Measurements from ENCODE around the gene GPATCH2L.

Gene GPATCH2L

GRCh38 chr14:76257842-76258397 is 106.2 kb downstream of the GPATCH2L start:
- TF ChIP-seq CTCF (IDR thresholded peaks at IDR 0.05; ENCODE audit: borderline replicate concordance, control extremely low read depth, extremely low read depth, insufficient read depth, missing control alignments): no peak
- in situ Hi-C loops (cut with MboI; ENCODE audit: low sequenced_read_pairs, unreplicated experiment): no loop called here
- no peak for DNase-seq (ENCODE audit: low spot score)

- DNase-seq (ENCODE audit: low spot score): no peak
- in situ Hi-C loops (cut with MboI; ENCODE audit: low sequenced_read_pairs, unreplicated experiment): no loop called here
- no peak for TF ChIP-seq CTCF (IDR thresholded peaks at IDR 0.05; ENCODE audit: borderline replicate concordance, control extremely low read depth, extremely low read depth, insufficient read depth, missing control alignments)
Measured at GRCh38 chr14:76259029-76259735, 107.5 kb downstream of the GPATCH2L start.

- in situ Hi-C loops (cut with MboI; ENCODE audit: low sequenced_read_pairs, unreplicated experiment): no loop called here
Measured at GRCh38 chr14:76260749-76261148, 109.0 kb downstream of the GPATCH2L start.

GRCh38 chr14:76261371-76261811 is 109.7 kb downstream of the GPATCH2L start:
- DNase-seq (ENCODE audit: low spot score): no peak
- in situ Hi-C loops (cut with MboI; ENCODE audit: low sequenced_read_pairs, unreplicated experiment): no loop called here
- TF ChIP-seq CTCF (IDR thresholded peaks at IDR 0.05; ENCODE audit: borderline replicate concordance, control extremely low read depth, extremely low read depth, insufficient read depth, missing control alignments): no peak

More at GRCh38 chr14:76260749-76261148, 109.0 kb downstream of the GPATCH2L start:
- TF ChIP-seq CTCF (IDR thresholded peaks at IDR 0.05; ENCODE audit: borderline replicate concordance, control extremely low read depth, extremely low read depth, insufficient read depth, missing control alignments): no peak
- no peak for DNase-seq (ENCODE audit: low spot score)

- TF ChIP-seq CTCF (IDR thresholded peaks at IDR 0.05; ENCODE audit: borderline replicate concordance, control extremely low read depth, extremely low read depth, insufficient read depth, missing control alignments): no peak
- DNase-seq (ENCODE audit: low spot score): no peak
- in situ Hi-C loops (cut with MboI; ENCODE audit: low sequenced_read_pairs, unreplicated experiment): no loop called here
Measured at GRCh38 chr14:76262641-76263040, 110.9 kb downstream of the GPATCH2L start.
